ENCODE measurements around the gene AMPD2.
"Not testable (repeated sequence)": the region's sequence is repeated elsewhere in the genome, so short reads cannot be mapped to it uniquely, and the experiment has no call there.

The AMPD2 gene

GRCh38 chr1:109655615-109656519, 36.2 kb downstream of the AMPD2 start, which contains the start of gene GSTM4:
TSS of gene GSTM4 (plus strand) at chr1:109656099. CDS start at chr1:109656390, 291 bp downstream.
- FAIRE-seq, result no peak

GRCh38 chr1:109657395-109657794, 37.8 kb downstream of the AMPD2 start:
- no peak for FAIRE-seq

GRCh38 chr1:109657970-109658369, 38.3 kb downstream of the AMPD2 start:
- FAIRE-seq, result no peak

GRCh38 chr1:109658533-109659042, 39.0 kb downstream of the AMPD2 start:
- no peak for FAIRE-seq

- FAIRE-seq, result no peak
Observed at GRCh38 chr1:109659145-109659544, 39.5 kb downstream of the AMPD2 start.

- FAIRE-seq, result no peak
Observed at GRCh38 chr1:109659997-109660690, 40.5 kb downstream of the AMPD2 start.

- not testable (repeated sequence) for FAIRE-seq
Observed at GRCh38 chr1:109660691-109661026, 41.0 kb downstream of the AMPD2 start.

- FAIRE-seq, result no peak
Observed at GRCh38 chr1:109661391-109661790, 41.8 kb downstream of the AMPD2 start.

GRCh38 chr1:109664671-109665070, 45.0 kb downstream of the AMPD2 start:
- no peak for FAIRE-seq

- FAIRE-seq, result no peak
Observed at GRCh38 chr1:109667452-109668122, 48.0 kb downstream of the AMPD2 start, which contains the start of gene GSTM2. TSS of gene GSTM2 (plus strand) at chr1:109668057. CDS start at chr1:109668116, 59 bp downstream.

- no peak for FAIRE-seq
Observed at GRCh38 chr1:109668123-109668775, 48.6 kb downstream of the AMPD2 start.

- no peak for FAIRE-seq
Observed at GRCh38 chr1:109669246-109669948, 49.8 kb downstream of the AMPD2 start.

- not testable (repeated sequence) for FAIRE-seq
Observed at GRCh38 chr1:109669949-109670302, 50.3 kb downstream of the AMPD2 start.

GRCh38 chr1:109671067-109671466, 51.4 kb downstream of the AMPD2 start:
- no peak for FAIRE-seq

GRCh38 chr1:109673861-109674260, 54.2 kb downstream of the AMPD2 start:
- not testable (repeated sequence) for FAIRE-seq

GRCh38 chr1:109676683-109677381, 57.2 kb downstream of the AMPD2 start:
- not testable (repeated sequence) for FAIRE-seq

- no peak for FAIRE-seq
Observed at GRCh38 chr1:109677459-109677858, 57.8 kb downstream of the AMPD2 start.

GRCh38 chr1:109678637-109679036, 59.0 kb downstream of the AMPD2 start:
- FAIRE-seq, result not testable (repeated sequence)
